HG02970 (cell line): ENCODE measurements around the gene RTN1.

ENCODE experiments used
- ATAC-seq: cut with Tn5 transposase; IDR thresholded peaks from one replicate; pipeline ENCODE4 v1.9.1; 2021; ENCODE audit warnings: mild to moderate bottlenecking, moderate library complexity, moderate number of reproducible peaks; ENCODE audit not compliant: unreplicated experiment, low FRiP score

Gene RTN1

GRCh38 chr14:59634617-59635016 lies 236.0 kb downstream of the RTN1 start:
- ATAC-seq: no peak

- no peak for ATAC-seq
Measured at GRCh38 chr14:59633486-59633885, 237.1 kb downstream of the RTN1 start.

- ATAC-seq: no peak
Measured at GRCh38 chr14:59632381-59632780, 238.2 kb downstream of the RTN1 start.

- ATAC-seq: no peak
Measured at GRCh38 chr14:59631237-59631636, 239.3 kb downstream of the RTN1 start.

- ATAC-seq: no peak
Measured at GRCh38 chr14:59630288-59630963, 240.2 kb downstream of the RTN1 start.

GRCh38 chr14:59629444-59630287 lies 240.9 kb downstream of the RTN1 start:
- no peak for ATAC-seq

GRCh38 chr14:59627011-59627520 lies 243.5 kb downstream of the RTN1 start:
- no peak for ATAC-seq

- no peak for ATAC-seq
Measured at GRCh38 chr14:59622631-59623030, 247.9 kb downstream of the RTN1 start.

DNA sequence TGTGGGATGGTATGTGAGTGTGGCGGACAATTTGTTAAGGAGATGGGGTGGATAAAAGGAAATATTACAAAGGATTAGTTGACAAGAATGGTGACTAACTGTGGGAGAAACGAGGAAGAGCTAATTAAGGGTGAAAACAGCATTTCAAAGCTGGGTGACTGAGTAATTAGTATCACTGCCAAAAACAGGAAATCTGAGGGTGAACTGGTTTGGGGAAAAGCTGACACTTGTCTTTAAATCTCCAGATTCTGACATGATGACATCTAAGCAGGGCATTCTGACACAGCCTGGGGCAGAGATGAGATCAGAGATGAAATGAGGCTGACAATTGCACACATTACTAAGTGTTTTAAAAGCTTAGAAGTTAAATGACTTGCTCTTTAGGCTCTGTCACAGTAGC lies 251.5 kb downstream of the RTN1 start:
- no peak for ATAC-seq

DNA sequence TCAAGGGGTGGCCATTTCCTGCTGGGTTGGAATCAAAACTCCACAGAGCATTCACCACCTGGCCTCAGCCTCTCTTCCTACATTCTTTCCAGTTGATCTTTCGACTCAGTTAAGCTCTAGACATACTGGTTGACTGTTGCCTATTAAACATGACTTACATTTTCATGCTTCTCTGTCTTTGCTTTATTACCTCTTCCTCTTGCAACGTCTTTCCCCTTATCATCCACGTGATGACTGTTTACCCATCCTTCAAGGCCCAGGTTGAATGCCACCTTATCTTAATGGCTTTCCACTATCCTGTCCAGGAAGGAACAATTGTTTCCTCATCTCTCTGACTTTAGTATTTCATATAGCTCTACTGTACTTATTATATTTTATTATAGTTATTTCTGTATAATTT lies 269.5 kb downstream of the RTN1 start:
- ATAC-seq: no peak

- no peak for ATAC-seq
Measured at GRCh38 chr14:59600211-59600945, 270.2 kb downstream of the RTN1 start.

- no peak for ATAC-seq
Measured at GRCh38 chr14:59595071-59595470, 275.5 kb downstream of the RTN1 start.

- ATAC-seq: no peak
Measured at GRCh38 chr14:59591641-59592370, 278.8 kb downstream of the RTN1 start.

- no peak for ATAC-seq
Measured at GRCh38 chr14:59588101-59588500, 282.5 kb downstream of the RTN1 start.

DNA sequence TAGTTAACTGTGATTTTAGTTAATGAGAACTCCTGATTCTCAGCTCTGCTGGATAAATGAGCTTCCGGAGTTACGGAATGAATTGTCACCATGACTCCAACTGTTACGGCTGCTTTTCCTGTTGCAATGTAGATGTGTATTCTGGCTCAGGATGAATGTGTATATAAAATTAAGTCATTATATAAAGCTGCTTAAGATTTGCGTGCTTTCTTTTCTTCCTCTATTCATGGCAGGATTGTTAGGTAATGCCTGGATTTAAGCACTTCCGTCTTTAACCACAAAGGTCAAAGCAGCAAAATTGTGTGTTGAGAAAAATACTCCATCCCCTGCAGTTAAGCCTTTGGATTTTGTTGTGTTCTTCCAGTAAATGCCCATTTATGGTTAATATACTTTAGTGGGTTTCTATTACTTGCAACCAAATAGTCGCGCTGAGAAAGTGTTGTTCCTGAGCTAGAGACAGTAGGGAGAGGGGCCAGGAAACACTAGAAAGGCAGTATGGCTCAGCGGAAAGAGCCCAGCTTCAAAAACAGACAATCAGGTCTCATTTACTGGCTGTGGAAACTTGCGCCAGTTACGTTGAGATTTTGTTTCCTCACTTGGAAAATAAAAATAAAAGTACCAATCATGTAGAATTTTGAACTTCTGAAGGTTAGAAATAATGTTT lies 284.6 kb downstream of the RTN1 start:
- ATAC-seq: no peak

DNA sequence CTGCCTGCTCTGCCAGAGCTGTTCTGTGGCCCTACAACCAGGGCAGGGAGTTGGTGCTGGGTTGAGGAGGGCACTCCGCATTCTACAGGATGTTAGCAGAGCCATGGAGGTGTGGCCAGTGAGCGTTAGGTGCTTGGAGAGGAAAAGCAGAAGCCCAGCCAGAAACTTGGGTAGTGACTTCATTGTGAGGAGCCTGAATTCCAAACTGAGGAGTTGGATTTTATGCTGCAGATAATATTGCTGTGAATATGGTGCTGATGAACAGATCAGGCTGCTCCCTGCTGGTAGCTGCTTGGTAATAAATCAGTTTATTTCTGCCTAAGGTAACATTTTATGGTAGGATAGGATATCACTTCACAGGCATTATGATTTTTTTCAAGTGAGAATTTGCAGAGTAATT lies 286.8 kb downstream of the RTN1 start:
- no peak for ATAC-seq

DNA sequence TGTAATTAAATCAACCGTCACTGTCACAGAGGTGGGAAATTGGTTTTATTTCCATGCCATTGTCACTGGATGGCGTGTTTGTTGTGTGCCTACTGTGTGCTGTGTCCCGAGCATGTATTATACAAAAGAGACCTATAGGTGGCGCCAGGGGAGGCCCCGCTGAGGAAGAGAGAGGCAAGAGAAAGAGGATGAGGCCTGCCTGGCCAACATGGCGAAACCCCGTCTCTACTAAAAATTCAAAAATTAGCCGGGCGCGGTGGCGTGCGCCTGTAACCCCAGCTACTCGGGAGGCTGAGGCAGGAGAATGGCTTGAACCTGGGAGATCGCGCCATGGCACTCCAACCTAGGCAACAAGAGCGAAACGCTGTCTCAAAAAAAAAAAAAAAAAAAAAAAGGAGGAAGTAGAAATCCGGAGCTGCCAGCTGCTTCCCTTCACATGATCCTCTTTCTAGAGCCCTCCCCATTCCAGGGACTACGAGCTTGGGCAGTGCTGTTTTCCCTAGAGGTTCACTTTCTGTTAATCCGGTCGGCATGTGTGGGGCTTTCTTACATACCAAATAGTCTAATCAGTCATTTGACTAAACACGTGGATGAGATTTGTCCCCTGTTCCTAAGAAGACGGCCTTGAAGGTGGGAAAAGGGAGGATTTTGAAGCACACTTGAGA lies 287.6 kb downstream of the RTN1 start:
- no peak for ATAC-seq

- ATAC-seq: no peak
Measured at GRCh38 chr14:59582161-59582560, 288.4 kb downstream of the RTN1 start.

GRCh38 chr14:59580911-59581310 lies 289.7 kb downstream of the RTN1 start:
- no peak for ATAC-seq
